Fibroblast of peridontal ligament (primary cell): ENCODE data around the gene GRXCR2.
"Not testable (repeated sequence)": the region's sequence is repeated elsewhere in the genome, so short reads cannot be mapped to it uniquely, and the experiment has no call there.

Experiments
- DNase-seq: peaks from one replicate; pipeline ENCODE4 v3.0.0-alpha.2; 2010; ENCODE audit errors: extremely low read depth

GRXCR2 gene, protein sequence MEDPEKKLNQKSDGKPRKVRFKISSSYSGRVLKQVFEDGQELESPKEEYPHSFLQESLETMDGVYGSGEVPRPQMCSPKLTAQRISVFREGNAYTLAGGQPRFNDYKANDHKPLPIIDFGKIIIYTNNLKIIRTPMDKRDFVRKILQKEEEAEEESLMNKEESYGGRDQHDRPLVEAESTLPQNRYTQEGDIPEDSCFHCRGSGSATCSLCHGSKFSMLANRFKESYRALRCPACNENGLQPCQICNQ

DNA sequence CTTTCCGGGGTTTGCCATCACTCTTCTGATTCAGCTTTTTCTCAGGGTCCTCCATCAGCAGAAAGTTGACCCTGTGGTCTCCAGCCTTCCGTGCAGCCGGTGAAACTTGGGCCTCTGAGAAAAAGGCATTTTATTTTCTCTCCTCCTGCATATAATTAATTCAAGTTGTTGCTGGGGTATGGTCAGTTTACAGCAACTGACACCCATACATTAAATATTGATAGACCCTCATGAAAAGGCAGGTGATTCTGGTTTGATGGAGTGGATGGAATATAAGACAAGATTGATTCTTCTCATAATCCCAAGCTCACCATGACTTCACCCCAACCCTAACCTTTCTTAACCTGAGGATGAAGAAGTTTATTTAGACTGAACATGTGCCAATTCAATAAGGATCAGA is at the start of gene GRXCR2:
GRXCR2 (minus strand) TSS at position 101 of the 400 bp plus-strand sequence; CDS start at position 55, 46 bp downstream.
- DNase-seq: no peak

DNA sequence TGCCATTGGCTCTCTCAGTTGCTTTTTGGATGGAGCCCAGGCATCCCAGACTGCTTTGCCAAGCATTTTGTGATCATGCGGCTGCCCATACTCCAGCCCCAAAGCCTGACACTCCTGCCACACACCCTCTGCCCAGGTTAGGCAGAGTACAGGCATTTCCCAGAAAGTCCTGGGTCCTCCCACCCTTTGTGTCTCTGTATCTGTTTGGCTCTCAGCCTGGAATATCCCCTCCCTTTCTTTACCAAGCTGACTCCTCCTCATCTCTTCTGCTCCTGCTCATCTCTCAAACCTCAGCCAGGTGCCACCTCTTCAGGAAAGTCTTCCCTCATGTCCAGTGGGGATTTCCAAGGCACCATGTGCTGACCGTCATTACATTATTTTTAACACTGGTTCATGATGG is 49.2 kb upstream of the GRXCR2 start:
- no peak for DNase-seq

DNA sequence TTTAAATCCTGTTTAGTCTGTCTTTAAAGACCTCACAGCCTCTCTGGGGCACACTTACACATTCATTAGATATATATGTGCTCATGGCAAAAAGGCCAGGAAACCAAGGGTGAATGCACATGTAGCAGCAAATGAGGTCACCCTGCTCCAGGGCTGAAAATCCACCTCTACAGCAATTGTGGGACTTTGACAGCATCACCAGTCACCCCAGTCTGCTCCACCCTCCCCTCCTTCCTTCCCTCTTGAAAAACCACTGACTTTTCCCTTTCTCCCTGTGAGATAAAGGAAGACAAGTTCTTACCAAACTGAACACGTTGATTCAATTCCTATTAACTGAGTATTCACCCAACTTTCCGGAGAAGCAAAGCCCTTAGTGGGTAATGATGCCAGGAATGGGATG is 48.4 kb upstream of the GRXCR2 start:
- DNase-seq: no peak

DNA sequence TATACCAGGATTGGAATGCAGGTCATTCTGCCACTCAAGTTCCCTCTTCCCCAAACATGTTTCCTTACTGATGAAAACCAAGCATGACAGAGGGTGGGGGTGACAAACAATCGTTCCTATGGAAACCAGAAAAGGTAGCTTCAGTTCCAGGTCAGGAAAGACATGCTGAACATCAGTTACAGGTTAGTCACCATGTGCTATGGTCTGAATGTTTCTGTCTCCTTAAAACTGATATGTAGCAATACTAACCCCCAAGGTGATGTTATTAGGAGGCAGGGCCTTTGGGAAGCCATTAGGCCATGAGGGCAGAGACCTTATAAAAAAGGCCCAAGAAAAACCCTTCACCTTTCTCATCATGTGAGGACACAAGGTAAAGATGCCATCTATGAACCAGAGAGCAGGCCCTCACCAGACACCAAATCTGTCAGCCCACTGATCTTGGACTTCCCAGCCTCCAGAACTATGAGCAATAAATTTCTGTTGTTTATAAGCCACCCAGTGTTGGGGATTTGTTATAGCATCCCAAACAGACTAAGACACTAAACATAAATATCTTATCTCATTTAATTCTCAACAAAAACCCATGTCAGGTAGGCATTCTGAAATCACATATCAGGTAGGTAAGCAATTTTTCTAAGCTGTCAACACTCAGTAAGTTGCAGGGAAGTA is 47.9 kb upstream of the GRXCR2 start:
- DNase-seq: no peak

DNA sequence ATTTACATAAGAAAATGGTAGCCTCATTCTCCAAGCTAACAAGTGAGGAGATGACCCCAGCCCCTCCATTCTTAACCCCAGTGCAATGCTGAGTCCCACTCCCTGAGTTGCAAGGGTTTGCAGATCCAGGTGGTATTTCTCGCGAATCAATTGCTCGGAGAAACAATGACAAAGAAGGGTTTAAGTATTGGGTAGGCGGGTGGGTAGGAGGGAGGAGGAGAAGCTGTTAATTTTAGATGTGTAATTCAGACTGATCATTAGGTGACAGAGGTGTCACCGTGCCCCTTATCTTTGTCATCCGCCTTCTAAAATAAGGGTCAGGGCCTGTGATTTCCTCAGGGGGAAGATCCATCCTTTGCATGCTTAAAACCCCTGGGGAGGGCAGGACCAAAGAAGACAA is 46.6 kb upstream of the GRXCR2 start:
- DNase-seq: no peak

DNA sequence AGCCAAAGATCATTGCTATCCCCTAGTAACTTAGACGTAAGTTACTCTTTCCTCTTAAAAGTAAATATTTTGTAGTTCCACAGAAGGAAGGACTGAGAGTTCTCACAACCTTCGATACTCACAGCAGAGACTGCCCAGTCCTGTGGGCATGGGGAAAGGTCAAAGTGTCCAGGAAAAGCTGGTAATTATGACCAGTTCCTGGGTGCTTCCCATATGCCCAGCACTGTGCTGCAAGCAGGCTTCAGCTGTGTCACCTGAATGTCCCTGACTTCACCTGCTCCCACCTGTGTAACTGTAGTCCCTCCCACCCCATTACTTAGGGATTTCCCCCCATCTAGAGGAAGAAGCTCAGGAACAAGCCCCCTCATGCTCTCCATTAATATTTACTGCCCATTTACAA is 45.6 kb upstream of the GRXCR2 start:
- DNase-seq: no peak

DNA sequence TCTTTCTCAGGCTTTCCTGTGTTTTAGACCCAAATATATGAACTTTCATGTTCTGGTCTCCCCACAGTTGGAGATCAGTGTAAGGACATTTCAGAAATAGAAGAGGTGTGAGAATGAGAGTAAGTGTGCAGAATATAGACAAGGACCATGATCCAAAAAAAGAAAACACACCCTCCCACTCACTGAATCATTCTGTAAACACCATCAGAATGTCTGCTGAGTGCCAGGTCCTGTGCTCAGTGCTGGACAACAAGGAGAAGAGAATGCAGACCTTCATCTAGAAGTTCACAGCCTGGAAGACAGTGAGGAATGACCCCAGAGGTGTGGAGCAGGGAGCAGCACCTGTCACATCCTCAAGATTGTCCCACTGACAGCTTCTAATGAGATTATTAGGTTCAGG is 44.5 kb upstream of the GRXCR2 start:
- DNase-seq: no peak

DNA sequence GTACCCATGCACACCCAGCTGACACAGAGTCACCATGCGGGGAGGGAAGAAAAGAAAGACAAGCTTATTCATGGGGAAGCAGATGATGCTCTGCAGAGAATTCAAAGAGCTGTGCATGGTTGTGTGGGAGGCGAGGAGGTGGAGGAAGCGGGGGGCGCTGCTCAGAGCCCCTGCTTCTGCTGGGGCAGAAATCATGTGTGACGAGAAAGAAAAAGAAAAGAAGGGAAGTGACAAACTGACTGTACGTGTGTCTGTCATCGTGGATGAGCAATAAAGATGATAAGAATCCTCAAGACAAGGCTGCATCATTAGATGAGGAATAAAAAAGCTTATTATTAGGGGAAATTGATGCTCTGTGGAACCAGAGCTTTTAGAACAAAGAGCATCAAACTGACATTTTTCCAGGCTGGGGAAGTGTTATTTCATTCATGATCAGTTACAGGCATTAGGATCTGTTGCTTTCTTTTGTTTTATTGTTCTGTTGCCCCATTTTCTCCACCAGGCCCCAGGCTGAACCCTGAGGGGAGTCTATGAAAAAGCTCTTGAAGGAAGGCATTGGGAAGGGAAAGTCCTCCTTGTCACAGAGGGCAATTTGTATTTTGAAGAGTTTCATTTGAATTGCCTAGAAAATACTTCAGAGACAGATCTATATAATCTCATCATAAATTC is 43.3 kb upstream of the GRXCR2 start:
- no peak for DNase-seq

DNA sequence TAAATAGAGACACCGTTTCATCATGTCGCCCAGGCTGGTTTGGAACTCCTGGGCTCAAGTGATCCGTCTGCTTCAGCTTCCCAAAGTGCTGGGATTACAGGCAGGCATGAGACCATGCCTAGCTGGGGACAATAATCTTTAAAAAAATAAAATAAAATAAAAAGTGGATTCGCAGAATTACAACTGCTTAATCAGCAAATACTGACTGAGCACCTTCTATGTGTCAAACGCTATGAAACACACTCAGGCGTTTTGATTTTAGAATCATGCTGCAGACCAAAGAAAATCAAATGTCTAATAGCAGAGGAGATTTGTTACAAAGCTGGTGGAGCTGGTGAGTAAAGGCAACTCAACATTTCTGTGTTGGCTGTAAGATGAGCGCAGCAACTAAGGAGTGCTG is 40.9 kb upstream of the GRXCR2 start:
- no peak for DNase-seq

DNA sequence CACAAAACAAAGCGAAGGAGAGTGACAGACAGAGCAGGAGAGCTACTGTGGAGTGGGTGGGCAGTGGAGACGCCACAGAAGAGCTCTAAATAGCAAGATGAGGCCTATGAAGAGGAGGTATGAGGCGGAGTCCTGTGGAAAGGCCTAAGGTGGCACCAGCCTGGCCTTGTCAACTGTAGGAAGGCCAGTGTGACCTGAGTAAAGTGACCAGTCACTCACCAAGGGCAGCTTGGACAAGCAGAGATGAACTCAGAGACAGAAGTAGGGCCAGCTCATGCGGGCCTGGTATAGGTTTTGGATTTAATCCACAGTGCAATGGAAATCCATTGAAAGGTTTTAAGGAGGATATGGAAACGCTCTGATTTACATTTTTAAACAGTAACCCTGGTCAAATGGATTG is 39.8 kb upstream of the GRXCR2 start:
- no peak for DNase-seq

DNA sequence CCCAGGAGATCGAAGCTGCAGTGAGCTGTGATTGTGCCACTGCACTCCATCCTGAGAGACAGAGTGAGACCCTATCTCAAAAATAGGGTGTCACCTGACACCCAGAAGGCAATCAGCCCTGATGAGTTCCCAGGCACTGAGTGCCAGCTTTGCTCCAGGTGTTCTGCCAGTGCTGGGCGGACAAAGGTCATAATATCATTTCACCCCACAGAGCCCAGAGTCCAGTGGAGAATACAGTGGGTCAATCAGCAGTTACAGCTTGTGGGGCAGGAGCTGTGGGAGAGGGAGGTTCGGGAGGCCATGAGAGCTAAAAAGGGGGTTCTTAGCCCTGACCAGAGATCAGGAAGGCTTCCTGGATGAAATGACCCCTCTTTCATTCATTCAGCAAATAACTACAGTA is 39.2 kb upstream of the GRXCR2 start:
- DNase-seq: no peak

DNA sequence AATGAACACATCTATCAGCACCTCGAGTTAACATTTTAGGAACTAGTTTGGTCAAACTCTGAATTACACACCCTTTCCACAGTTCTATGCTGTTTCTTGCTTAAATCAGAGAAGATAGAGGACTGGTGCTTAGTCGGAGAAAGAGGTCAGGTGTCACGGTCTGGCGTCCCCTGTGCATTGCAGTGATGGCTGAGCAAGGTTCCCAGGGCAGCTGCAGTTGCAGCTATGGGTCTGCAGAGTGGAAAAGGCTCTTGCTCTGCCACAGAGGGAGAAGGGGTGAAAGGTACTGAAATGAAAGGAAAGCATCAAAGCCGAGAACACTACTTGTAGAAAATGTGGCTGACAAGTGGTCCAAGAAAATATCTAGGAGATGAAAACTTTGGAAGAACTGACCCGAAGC is 38.4 kb upstream of the GRXCR2 start:
- no peak for DNase-seq

DNA sequence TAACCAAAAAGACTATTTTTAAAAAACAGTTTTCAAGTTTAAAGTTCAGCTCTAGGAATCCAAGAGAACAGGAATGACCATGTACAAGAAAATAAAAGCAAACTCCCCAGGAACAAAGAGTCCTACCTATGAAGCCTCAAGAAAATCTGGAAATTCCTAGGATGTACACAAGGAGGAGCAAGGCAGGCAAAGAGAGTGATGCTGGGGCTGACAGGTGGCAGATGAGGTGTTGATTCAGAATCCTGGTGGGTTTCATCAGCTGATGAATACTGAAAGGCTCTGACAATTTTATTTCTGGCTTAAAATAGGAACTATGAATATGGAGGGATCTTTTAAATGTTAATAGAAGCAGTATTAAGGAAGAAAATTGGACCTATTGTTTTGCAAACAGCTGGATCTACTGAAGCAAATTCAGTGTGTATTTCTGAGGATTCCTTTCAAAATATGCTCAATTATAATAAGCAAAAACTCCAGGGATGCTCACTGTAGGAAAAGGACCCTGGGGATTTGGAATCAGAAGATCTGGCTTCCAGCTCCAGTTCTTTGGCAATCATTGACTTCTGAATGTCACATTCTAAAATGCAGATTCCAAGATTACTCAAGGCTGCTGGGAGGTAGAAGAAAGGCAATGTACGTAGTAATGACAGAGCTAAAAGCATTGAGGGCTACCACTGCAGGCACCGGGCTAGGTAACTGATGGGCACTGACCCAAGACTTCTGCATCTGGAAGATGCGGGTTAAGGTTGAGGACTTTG is 35.6 kb upstream of the GRXCR2 start:
- DNase-seq: no peak

DNA sequence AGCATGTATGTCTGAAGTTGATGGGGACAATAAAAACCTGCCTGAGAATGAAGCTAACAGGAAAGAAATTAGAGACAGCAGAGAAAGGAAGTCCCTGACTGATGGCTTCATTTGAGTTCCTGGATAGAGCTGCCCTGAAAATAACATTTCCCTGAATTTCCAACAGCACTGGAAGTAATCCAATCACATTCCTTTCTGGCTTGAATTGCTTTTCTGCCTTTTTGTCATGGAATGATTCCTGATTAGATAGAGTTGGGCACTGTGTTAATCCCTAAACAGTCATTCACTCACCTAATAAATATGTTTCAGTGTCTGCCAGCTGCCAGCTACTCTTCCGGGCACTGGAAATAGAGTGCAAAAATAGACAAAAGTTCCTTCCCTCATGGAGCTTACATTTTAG is 33.6 kb upstream of the GRXCR2 start:
- DNase-seq: peak; percentile 65

DNA sequence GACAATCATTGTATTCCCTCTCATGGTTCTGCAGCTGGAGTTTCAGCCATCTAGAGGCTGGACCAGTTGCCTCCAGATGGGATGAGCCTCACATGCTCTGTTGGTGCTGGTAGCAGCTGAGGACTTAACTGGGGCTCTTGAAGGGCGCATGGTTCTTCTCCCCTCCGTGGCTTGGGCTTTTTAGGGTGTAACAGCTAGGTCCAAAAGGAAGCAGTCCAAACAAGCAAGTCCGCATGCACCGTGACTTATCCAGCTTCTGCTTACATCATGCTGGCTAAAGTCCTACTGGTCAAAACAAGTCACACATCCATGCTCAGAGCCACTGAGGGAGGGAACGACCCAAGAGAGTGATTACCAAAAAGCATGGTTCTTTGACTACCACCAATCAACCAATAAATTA is 31.9 kb upstream of the GRXCR2 start:
- no peak for DNase-seq

DNA sequence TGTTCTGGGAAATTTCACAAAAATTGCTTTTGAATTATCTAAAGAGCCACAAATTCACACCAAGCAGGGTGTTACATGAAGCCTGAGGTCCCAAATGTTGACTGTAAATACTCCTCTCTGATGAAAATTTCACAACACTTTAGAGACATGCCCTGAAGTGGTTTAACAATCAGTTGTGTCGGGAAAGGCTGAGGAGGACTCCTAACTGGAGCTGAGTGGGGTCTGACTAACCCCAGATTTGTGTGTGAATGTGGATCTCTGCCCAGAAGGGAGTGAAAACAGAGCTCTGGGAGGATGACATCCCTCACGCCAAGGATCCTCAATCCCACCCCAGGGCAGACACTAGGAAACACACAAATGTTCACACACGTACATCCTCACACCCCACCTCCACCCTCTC is 31.1 kb upstream of the GRXCR2 start:
- DNase-seq: peak; percentile 78

DNA sequence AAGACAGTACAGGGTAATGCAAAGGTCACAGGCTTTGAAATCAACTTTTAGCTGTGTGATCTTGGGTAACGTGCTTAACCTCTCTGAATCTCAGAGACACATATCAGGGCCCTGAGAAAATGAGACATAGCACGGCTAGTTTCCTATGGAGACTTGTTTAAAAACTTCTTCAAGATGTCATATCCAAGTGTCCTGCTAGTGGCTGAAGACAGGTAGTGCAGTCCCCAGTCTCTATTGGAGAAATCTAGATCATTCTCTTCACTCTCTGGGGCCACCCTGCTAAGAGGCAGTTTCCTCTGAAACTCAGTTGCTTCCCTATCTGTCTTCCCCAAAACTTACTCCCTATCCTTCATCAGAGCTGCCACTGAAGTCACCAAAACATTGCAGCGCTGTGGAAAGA is 30.3 kb upstream of the GRXCR2 start:
- no peak for DNase-seq

DNA sequence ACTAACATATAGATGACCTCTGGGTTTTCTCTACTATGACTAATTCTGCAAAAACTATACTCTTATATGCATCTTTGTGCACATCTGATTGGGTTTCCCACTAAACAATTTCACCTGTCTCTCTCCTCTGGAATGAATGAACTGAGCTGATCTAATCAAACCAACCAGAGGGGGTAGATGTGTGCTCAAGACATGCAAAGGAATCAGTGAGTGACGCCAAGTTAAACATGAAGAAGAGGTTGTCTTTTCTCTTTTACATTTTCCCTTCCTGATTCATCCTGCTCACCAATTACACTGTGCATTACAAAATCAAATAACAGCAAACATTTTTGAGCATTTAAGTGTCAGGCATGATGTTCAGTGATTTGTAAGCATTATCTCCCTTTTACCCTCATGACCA is 29.6 kb upstream of the GRXCR2 start:
- DNase-seq: peak; percentile 41

DNA sequence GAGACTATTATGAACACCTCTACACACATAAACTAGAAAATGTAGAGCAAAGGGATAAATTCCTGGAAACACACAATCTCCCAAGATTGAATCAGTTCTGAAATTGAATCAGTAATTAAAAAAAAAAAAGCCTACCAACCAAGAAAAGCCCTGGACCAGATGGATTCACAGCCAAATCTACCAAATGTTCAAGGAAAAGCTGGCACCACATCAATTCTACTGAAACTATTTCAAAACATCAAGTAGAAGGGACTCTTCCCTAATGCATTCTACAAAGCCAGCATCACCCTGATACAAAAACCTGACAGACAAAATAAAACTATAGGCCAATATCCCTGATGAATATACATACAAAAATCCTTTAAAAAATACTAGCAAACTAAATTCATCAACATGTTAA is 25.4 kb upstream of the GRXCR2 start:
- DNase-seq: no peak

DNA sequence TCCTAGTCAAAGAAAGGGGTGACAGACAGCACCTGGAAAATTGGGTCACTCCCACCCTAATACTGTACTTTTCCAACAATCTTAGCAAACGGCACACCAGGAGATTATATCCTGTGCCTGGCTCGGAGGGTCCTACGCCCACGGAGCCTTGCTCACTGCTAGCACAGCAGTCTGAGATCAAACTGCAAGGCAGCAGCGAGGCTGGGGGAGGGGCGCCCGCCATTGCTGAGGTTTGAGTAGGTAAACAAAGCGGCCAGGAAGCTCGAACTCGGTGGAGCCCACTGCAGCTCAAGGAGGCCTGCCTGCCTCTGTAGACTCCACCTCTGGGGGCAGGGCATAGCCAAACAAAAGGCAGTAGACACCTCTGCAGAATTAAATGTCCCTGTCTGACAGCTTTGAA is 18.6 kb upstream of the GRXCR2 start:
- not testable (repeated sequence) for DNase-seq

DNA sequence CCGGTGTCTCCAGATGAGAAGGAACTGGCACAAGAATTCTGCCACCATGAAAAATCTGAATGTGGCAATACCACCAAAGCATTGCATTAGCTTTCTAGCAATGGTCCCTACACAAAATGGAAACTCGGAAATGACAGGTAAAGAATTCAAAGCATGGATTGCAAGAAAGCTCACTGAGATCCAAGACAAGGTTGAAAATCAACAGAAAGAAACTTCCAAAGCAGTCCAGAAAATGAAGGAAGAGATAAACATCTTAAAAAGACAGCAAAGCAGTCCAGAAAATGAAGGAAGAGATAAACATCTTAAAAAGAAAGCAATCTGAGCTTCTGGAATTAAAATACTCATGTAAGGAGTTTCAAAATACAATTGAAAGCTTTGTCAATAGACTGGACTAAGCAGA is 16.8 kb upstream of the GRXCR2 start:
- DNase-seq: no peak

DNA sequence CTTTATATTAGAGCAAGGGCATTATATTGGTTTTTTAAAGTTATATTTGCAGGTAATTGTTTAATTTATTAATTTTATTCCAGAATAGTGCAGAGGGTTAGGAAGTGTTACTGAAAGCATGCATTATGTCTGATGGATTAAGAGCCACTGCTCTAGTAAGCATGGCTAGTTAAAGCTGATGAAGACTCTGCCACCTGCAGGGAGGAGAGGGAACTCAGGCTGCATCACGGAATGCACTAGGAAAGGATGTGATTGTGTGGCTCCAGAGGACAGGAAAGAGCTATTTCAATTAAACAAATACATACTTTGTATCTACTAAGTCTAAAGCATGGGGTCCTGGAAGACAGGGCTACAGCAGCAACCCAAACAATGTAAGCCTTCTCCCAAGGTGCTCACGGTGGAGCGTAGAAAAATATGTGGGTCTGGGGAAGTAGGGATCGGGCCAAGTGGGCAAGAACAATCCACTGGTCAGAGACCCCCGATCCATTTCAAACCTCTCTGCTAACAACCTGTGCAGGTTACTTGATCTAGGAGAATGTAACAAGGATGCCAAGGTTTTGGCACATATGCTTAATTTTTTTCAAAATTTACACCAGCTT is 15.3 kb upstream of the GRXCR2 start:
- DNase-seq: peak; percentile 69
